NCI-H2029 (cell line): ENCODE measurements around the gene AQP12A.
"Not testable (repeated sequence)": the region's sequence is repeated elsewhere in the genome, so short reads cannot be mapped to it uniquely, and the experiment has no call there.

Experiments
- DNase-seq: peaks from one replicate; lab custom pipeline; 2025; lab: John Stamatoyannopoulos, UW

AQP12A gene, protein sequence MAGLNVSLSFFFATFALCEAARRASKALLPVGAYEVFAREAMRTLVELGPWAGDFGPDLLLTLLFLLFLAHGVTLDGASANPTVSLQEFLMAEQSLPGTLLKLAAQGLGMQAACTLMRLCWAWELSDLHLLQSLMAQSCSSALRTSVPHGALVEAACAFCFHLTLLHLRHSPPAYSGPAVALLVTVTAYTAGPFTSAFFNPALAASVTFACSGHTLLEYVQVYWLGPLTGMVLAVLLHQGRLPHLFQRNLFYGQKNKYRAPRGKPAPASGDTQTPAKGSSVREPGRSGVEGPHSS

DNA sequence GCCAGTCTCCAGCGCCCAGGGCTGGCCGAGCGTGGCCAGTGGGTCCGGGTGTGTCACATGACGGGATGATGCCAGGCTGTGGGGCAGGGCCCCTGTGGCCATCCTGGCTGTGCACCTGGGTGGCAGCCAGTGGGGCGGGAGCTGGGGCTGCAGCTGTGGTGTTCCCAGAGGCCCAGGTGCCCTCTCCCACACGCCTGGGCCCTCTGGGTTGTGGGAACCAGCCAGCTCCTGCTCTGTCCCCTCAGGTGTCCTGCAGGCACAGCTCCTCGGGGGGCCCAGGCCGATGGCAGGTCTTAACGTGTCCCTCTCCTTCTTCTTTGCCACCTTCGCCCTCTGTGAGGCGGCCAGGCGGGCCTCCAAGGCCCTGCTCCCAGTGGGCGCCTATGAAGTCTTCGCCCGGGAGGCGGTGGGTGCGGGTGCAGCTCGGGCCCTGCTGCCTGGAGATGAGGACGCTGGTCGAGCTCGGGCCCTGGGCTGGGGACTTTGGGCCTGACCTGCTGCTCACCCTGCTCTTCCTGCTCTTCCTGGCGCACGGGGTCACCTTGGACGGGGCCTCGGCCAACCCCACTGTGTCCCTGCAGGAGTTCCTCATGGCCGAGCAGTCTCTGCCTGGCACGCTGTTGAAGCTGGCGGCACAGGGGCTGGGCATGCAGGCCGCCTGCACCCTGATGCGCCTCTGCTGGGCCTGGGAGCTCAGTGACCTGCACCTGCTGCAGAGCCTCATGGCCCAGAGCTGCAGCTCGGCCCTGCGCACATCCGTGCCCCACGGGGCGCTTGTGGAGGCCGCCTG, at the start of gene AQP12A:
AQP12A (plus strand) TSS at position 236 of the 790 bp plus-strand sequence; CDS start at position 284, 48 bp downstream.
- not testable (repeated sequence) for DNase-seq

DNA sequence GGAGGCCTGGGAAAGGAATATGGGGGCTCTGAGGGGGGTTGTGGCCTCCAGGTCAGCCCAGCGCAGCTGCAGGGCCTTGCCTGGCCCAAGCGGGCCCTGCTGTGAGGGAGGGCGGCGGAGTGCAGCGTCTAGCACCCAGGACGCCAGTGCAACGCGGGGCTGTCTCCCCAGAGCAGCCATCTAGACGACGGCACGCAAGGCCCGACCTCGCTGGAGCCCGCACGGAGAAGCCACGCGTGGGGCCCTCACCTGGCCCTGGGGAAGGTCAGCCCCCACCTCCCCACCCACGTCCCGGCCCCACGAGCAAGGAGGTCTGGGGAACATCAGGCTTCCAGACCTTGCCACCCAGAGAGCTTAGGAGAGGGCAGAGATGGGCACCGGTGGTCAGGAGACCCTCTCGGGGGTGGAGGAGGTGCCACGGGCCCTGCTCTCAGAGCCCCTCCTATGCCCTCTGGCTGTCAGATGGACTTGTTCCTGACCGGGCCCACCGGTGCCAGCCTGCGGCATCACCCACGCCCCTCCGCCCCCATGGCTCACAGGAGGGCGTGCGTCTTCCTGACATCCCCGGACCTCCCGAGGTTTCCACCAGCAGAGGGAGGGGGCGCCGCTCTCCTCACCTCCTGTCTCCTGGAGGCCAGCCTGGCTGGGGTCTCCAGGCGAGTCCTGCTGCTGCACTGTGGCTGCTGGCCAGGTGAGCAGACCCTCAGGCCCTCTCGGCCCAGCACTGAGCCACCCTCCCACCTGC, 49.4 kb upstream of the AQP12A start:
- no peak for DNase-seq

DNA sequence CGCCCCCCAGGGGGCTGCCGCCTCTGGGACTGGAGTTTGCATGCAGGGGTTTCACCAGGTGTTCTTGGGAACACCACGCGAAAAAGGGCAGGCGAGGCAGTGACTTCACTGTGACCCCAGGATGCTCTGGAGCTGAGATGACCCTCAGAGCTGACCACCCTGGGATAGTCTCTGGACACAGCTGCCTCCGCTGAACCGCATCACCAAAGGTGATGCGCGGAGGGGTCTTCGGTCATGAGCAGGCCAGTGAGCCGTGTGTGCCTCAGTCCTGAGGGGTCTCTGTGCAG, 48.9 kb upstream of the AQP12A start:
- DNase-seq = no peak

DNA sequence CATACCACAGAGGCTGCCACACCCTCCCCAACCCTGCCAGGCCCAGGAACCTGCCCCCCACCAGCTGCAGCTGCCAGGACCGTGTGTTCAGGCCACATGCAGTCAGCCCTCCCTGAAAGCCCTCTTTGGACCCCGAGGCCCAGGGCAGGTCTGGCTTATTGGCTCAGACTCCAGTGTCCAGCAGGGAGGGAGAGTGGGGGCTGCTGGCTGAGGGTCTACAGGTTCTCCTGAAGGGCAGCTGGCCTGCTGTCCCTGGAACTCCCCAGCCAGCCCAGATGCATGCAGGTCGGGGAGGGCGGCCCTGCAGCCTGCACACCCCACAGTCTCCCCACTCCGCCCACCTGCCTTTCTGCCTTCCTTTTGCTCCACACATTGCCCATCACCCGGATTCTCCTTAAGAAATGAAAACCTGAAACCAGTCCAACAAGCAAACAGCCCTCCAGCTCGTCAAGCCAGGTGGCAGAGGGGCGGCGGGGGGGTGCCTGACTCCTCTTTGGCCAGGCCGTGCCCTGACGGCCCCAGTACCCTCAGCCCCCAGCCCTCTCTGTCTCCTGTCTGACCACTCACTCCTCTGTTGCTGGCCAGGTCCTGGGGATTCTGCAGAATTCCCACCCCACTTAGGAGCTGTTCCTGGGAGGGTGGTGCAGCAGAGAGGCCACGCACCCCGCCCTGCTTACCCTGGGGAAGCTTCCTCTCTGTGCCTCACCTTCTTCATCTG, 48.4 kb upstream of the AQP12A start:
- DNase-seq = no peak

DNA sequence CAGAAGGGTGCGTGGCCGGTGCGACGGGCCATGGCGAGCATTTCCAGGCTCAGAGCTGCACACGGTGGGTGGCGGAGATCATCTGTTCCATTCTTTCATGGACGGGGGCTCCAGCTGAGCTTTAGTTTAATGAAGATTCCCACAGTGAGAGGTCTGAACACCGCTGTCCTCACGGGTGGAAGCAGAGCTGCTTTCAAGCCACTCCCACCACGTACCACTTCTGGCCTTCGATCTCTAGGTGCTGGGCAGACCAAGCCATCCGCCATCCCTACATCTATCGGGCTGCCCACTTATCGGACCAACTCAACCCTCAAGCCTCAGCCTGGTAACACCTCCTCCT, 47.9 kb upstream of the AQP12A start:
- DNase-seq = no peak

DNA sequence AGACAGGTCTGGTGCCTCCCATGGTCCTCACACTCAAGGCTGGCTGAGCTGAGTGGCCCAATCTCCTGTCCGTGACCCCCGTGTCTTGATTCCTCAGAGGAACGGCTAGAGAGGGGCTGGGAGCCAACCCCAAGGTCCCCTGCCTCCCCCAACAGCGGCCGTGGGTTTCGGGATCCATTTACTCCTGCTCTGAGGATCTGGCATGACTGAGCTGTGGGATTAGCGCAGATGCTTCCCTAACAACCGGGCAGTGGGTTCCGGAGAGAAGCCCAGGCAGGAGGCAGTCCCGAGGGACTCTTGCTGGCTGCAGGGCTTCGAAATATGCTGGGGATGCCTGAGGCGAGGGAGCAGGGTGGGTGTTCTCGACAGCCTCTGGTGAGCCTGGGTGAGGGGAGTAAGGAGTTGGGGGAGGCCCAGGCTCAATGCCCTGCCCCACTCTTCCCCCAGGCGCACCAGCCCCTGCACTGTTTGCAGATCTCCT, 47.5 kb upstream of the AQP12A start:
- DNase-seq = no peak

DNA sequence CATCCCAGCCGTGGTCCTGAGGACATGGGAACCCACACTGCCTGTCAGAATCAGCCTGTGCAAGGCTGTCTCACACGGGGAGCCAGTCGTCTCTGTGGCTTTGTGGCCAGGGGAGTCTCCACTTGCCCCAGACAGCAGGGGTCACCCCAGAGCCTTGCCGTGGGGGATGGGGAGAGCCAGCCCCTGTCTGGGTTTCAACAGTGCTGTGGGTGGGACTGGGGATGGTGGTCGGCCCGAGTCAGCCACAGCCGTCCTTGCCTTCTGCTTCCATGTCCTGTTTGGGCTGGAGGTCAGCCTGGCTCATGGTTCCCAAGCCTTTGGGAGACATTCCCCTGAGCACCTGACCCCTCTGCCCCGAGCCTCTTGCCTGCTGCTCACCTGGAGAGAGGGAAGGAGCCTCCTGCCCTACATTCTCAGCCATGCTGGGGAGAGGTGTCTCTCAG, 46.8 kb upstream of the AQP12A start:
- no peak for DNase-seq

DNA sequence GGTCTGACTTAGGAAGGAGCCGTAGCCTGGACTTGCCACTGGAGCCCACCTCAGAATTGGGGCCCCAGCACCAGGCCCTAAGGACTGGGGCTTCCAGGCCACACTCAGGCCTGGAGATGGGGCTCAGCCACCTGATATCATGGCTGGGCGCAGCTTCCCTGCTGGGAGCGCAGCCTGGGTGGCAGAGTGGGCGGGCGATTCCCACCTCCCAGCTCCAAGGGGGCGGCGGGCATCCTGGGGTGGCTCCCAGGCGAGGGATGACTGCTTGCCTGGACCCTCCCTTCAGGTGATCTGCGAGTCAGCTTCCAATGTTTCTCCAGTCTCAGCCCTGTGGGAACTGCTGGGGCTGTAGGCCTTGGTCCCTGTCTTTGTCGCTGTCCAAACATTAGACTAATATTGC, 46.3 kb upstream of the AQP12A start:
- no peak for DNase-seq

DNA sequence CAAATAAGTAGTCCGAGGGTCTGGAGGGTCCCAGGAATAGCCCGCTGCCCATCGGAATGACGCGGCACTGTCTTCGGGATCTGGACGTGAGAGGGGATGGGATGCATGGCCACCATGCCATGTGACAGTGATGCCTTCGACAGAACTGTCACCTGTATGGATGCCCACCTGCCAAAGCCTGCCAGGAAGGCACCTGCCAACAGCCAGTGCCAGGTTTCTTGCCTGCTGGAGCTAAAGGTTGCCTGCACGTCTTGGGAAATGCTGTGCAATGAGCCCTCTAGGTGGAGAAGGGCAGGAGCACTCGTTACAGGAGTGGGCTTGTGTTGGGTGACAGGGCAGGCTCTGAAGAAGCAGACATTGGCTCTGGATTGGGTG, 45.9 kb upstream of the AQP12A start:
- no peak for DNase-seq

DNA sequence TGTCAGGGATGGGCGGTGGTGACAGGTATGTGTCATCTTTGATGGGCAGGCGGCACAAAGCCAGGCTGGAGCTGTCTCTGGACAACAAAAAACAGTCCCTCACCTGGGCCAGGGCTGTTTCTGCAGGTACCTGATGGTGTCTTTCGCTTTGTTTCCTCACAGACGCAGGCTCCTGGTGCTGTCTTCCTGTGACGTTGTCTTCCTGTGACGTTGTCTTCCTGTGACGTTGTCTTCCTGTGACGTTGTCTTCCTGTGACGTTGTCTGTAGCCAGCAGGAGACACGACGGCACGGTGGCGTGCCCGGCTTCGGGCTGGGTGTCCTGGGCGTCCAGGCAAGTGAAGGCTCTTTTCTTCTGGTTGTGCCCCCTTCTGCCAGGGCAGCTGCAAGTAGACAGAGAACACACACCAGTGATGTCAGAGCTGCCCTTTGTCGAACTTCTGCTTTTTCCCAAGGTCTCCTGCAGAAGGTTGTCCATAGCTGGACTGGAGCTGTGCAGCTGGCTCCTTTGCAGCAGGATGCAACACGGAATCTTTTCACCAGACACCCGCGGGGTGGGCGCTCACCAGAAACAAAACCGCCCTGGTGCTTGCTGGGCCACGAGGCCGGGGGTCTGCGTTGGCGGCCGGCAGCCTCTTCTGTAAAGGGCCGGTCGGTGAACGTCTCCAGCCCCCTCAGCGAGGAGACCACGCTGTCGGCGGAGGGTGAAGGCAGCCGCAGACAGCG, 45.3 kb upstream of the AQP12A start:
- no peak for DNase-seq

DNA sequence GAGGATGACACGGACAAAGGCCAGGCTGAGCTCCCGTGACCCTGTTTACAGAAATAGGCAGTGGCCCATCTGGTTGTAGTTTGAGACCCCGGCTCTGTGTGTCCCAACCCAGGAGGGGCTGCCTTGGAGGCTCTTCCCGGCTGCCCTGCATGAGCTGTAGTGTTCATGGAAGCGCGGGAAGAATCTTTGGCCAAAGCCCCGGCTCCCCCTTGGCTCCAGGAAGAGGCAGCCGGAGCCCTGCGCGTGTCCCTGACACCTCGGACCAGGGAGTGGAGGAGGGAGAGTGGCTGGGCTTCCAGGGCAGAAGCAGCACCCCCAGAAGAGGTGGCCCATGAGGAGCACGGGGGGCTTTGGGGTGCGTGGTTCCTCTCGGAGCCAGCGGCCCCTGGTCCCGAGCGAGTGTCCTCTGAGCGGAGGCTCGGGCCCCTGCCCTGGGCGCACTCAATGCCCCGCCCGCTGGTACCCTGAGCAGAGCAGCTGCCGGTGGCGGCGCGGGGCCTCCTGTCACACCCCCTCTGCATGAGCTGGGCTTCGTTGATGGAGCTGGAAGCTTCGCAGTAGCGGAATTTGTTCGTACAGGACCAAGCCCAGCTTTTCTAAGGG, 44.7 kb upstream of the AQP12A start:
- no peak for DNase-seq

DNA sequence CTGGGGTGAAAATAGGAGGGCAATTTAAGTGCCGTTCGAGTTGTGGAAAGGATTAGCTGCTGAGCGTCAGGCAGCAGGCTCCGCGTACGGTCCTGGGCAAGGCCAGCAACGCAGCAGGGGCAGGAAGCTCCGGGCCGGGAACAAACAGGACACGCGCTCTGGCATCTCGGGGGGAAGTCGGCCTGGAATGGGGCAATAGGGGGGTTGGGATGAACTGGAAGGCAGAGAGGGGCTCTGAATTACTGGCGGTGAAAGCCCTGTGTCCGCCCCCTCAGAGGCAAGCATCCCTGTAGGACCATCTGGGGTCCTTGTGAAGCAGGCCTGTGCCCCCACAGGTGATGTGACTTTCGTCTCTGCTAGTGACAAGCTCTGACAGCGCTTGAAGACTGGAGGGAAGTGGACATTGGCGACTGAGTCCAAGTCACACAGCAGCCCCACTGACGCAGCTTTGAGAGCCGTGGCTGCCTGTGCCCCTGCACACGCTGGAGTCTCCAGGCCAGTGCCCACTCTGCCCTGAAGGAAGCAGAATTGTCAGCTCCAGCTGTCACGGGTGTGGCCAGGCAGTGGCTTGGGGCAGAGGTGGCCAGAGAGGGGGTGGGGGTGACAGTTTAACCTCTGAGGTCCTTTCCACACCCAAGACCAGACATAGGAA, 44.0 kb upstream of the AQP12A start:
- no peak for DNase-seq

DNA sequence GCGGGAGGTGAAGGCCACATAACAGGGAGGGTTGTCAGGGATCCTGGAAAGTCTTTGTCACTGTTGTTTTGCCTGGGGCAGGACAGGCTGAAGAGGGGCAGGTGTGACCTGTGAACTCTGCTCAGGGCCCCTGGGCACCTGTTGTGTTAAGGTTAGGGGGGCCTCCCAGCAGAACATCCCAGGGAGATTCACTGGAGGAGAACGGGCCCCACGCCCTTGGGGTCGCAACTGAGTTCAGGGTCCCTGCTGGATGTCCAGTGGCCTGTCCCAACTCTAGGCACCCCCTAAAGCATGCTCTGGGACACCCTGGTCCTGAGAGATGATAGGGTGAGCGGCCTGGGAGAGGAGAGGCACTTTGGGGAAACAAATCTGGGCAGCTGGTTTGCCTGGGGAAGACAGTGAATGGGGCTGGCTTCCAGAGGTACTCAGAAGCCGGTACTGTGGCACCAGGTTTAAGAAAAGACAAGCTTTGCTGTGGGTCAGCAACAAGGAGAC, 43.5 kb upstream of the AQP12A start:
- DNase-seq = no peak

DNA sequence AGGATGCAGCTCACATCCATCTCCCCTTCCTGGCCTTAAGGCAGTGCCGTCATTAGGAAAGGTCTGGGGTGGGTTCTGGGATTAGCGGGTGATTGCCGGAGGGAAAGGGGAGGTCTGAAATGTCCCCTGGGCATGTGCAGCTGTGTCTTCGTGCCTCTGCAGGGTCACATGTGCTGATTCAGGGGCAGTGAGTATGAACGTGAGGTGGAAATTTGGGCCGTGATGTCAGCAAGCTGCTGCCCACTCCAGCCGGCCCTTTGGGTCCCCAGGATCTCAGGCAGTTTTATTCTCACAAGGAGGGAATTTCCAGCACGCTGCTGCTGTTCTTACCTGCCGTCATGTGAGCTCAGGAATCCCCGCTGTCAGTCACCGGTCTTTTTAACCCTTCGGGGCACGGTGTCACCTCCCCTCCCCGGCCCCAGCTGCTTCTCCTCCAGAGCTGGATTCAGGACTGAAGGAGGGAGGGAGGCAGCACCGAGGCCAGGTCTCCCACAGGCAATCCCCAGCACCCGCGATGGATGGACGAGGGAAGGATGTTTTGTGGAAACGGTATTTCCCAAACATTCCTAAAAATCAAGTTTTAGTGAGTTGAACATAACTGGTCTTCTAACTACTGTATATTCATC, 42.9 kb upstream of the AQP12A start:
- DNase-seq = no peak

DNA sequence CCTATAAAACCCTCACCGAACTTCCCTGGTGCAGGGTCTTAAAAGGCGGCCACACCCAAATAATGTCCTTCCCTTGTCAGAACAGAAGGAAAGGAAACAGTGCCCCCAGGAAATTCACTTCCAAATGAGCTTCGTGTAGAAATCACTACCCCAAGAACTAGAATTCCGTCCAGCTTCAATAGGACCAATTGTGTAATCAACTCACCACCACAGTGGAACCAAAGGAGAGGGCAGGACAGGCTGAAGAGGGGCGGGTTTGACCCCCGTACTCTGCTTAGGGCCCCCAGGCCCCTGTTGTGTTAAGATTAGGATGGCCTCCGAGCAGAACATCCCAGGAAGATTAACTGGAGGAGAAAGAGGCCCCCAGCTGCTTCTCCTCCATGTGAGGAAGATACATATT, 42.3 kb upstream of the AQP12A start:
- no peak for DNase-seq

DNA sequence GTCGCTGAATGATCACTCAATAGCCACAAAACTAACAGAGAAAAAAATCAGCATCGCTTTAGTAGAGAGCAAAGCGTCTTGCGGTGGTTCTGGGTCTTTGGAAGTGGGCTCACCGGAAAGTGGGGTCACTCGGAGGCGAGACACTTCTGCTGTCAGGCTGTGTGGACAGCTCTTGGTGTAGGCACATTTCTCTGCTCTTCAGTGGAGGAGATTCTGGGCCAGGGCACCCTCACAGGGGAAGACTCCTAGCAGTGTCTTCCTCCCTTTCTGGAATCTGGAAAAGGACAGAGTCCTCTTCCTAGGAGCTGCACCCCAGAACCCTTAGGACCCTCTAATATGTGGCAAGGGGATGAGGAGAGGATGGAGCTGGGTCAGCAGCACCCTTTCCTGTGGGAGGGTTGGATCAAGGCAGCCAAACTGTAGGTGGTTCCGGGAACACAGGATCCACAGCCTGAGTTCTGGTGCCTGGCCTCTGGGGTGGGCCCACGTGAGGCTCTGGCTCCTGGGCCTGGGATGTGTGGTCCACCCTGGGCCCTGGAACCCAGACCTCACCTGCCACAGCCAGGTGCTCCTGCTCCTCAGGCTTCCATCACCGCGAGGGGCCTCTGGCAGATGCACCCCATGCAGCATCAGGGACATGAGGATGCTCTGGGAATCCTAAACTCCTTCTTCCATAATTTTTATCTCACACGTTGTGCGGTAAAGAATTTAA, 41.3 kb upstream of the AQP12A start:
- DNase-seq = no peak

DNA sequence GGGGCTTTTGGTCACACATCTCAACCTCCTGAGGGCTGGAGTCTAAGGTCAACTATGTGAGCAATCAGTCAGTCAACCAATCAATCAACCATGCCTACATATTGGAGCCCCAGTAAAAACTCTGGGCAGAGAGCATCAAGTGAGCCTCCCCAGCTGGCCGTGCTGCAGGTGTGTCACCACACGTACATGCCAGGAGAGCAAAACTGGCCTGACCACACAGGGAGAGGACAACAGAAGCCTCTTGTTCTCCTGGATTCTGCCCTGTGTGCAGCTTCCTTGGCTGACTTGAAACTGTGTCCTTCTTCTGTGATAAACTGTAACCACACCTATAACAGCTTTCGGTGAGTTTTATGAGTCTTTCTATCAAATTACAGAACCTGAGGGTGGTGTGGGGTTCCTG, 40.5 kb upstream of the AQP12A start:
- DNase-seq = no peak

DNA sequence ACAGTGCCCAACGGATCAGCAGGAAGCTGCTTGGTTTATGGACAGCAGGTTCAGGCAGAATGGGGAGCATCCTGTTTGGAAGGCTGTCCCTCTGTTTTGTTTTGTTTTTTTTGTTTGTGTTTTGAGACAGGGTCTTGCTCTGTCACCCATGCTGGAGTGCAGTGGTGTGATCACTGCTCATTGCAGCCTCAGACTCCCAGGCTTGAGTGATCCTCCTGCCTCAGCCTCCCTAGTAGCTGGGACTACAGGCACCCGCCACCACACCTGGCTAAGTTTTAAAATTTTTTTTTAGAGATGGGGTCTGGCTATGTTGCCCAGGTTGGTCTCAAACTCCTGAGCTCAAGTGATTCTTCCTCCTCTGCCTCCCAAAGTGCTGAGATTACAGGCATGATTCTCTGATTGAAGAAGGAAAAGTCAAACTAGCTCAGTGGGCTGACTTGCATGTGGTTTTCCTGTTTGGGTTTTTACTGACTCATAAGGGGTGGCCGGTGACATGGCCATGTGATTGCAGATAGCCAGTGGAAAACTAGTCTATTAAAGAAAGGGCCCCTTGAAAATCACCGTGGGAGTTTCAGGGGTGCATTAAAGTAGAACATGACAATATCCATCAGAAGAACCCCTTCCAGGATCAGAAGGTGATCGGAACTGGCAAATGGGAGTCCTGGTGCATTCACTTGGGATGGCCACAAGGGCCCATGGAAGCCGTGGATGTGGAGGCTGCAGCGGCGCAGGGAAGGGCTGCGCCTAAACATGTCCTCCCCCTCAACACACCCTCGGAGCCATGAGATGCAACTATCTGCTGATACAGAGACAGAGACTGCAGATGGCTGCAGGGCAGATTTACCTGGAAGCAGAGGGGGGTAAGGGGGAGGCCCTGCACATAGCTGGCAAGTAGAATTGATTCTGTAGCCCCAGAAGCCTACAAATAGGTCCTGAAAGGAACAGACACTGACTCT, 35.5 kb upstream of the AQP12A start:
- no peak for DNase-seq
